K562 treated with DMSO at 1 percent for 24 hours (cell line): Measurements from ENCODE around the gene TMEM131. TPM values are rescaled to one million over a fixed set of nuclear protein-coding genes. Genes with fewer than 3 reads are reported as not detected.

ENCODE experiments used
- total RNA-seq: library from RNA; unstranded; fragments of 300-600 nt; gene quantifications from 2 replicates; pipeline ENCODE4 v1.2.3, GENCODE V29; 2022; ENCODE audit warnings: low read depth; ENCODE audit not compliant: insufficient read depth

Gene TMEM131, protein sequence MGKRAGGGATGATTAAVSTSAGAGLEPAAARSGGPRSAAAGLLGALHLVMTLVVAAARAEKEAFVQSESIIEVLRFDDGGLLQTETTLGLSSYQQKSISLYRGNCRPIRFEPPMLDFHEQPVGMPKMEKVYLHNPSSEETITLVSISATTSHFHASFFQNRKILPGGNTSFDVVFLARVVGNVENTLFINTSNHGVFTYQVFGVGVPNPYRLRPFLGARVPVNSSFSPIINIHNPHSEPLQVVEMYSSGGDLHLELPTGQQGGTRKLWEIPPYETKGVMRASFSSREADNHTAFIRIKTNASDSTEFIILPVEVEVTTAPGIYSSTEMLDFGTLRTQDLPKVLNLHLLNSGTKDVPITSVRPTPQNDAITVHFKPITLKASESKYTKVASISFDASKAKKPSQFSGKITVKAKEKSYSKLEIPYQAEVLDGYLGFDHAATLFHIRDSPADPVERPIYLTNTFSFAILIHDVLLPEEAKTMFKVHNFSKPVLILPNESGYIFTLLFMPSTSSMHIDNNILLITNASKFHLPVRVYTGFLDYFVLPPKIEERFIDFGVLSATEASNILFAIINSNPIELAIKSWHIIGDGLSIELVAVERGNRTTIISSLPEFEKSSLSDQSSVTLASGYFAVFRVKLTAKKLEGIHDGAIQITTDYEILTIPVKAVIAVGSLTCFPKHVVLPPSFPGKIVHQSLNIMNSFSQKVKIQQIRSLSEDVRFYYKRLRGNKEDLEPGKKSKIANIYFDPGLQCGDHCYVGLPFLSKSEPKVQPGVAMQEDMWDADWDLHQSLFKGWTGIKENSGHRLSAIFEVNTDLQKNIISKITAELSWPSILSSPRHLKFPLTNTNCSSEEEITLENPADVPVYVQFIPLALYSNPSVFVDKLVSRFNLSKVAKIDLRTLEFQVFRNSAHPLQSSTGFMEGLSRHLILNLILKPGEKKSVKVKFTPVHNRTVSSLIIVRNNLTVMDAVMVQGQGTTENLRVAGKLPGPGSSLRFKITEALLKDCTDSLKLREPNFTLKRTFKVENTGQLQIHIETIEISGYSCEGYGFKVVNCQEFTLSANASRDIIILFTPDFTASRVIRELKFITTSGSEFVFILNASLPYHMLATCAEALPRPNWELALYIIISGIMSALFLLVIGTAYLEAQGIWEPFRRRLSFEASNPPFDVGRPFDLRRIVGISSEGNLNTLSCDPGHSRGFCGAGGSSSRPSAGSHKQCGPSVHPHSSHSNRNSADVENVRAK (N-terminal part only)
- 12.0 and 13.5 TPM in 2 replicates for total RNA-seq

DNA sequence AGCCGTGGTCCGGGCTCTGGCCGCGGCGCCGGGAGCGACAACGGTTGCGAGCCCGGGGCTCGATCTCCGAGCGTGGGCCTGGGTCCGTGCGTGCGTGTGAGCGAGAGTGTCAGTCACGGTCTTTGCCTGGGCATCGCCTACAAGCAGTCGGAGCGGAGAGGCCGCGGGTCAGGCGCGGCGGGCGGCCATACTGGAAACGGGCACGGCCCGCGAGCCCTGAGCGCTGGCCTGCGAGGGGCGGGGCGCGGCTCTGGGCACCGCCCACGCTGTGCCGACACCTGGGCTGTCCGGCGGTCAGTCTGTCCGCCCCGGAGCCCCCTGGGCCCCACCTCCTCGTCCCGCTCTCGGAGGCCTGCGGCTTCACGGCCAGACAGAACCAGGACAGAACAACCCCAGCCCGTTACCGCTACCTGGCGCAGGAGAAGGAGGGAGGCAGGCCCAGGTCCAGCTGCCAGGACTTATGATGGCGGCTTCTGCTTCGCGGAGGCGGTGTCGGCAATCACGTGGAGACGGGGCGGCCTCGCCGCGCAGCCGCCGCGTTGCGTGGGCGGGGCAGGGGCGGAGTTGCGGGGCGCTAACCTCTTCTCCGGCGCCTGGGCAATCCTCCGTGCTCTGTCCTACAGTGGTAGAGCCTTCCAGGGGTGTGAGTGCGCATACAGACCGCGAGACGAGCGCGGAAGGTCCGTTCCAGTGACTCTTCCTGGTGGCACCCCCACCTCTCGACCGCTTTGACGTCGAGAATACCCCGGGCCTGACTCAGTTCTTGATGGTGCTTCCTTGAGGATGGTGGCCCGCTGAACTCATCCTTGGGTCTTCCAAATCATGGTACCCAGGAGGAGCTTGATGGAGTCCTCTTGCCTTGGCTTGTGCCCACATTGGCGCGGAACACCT is at the start of gene TMEM131:
Gene TMEM131 (minus strand): TSS at position 215 of the 891 bp plus-strand sequence. CDS start 286 bp downstream, outside the sequence.

DNA sequence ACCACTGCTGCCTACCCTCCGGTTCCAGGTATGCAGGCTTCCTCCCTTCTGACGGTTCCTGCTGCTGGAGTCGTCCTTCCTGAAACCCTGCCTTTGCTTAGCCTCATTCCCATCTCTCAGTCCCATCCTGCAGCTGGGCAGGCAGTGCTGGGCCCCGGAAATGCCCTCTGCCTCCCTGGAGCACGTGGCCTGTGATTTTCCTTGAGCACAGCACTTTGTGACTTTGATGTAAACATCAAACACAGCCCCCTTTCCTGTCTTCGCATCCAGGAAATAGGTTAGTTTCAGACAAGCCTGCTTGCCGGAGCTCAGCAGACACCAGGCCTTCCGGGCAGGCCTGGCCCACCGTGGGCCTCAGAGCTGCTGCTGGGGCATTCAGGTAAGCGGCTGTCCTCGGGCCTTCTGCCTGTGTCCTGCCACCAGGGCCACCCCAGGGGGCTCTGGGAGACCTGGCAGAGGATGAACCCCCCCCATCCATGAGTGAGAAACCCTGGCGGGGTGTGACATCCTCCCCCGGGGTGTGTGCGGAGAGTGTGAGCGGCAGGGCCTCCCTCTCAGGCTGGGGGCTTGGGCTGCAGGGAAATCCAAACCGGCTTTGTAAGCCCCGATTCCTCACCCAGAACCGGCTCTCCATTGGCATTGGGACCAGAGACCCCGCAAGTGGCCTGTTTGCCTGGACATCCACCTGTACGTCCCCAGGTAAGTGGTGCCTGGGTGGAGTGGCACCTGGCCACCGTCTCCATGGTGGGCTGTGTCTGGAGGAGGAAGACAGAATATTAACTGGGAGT is 282.3 kb downstream of the TMEM131 start, which contains the start of gene ZAP70:
Gene ZAP70 (plus strand): TSS at position 281 of the 788 bp plus-strand sequence. CDS start 10,461 bp downstream, outside the sequence.

Other genes starting within 250 kb of the TMEM131 start
- gene VWA3B, start 91.2 kb upstream of the TMEM131 start, total RNA-seq = not detected in 2 replicates